Astrocyte (in vitro differentiated cells and primary cell): ENCODE data around the gene SPTBN5. TPM values are rescaled to one million over a fixed set of nuclear protein-coding genes. Genes with fewer than 3 reads are reported as not detected.

Experiments used
- DNase-seq: peaks from one replicate; pipeline ENCODE4 v3.0.0-alpha.2; 2010; ENCODE audit warnings: low read depth
- FAIRE-seq: peaks from 2 replicates; lab custom pipeline; 2011; peaks lifted over from hg19 to GRCh38; lab: Jason Lieb, UNC
- H2AFZ ChIP-seq: 2 replicates; pipeline ENCODE4 v1.6.0; 2012; ENCODE audit warnings: low read depth, low read length, inconsistent platforms
- H3K27ac ChIP-seq: 2 replicates; pipeline ENCODE4 v1.5.1; 2011; ENCODE audit warnings: low read depth, low read length, inconsistent platforms
- H3K27me3 ChIP-seq: 2 replicates; pipeline ENCODE4 v1.6.0; 2011; ENCODE audit warnings: low read length, inconsistent platforms; ENCODE audit not compliant: insufficient read depth
- H3K36me3 ChIP-seq: 2 replicates; pipeline ENCODE4 v1.5.1; 2011; ENCODE audit warnings: low read length, inconsistent platforms; ENCODE audit not compliant: insufficient read depth
- H3K4me1 ChIP-seq: 2 replicates; pipeline ENCODE4 v1.5.1; 2011; ENCODE audit warnings: low read length, inconsistent platforms; ENCODE audit not compliant: insufficient read depth
- H3K4me2 ChIP-seq: 2 replicates; pipeline ENCODE4 v1.6.0; 2012; ENCODE audit warnings: low read length, inconsistent platforms
- H3K4me3 ChIP-seq: 2 replicates; pipeline ENCODE4 v1.5.1; 2011; ENCODE audit warnings: low read depth, mild to moderate bottlenecking, low read length, inconsistent platforms; ENCODE audit not compliant: insufficient read depth
- H3K79me2 ChIP-seq: 2 replicates; pipeline ENCODE4 v1.6.0; 2012; ENCODE audit warnings: mild to moderate bottlenecking, low read length, inconsistent platforms; ENCODE audit not compliant: insufficient read depth
- H3K9ac ChIP-seq: 2 replicates; pipeline ENCODE4 v1.6.0; 2012; ENCODE audit warnings: mild to moderate bottlenecking, low read length, inconsistent platforms
- H3K9me3 ChIP-seq: 2 replicates; pipeline ENCODE4 v1.5.1; 2012; ENCODE audit warnings: low read depth, mild to moderate bottlenecking, low read length, inconsistent platforms; ENCODE audit not compliant: insufficient read depth
- H4K20me1 ChIP-seq: 2 replicates; pipeline ENCODE4 v1.6.0; 2012; ENCODE audit warnings: low read length, inconsistent platforms; ENCODE audit not compliant: insufficient read depth
- H3K27ac Mint-ChIP-seq: one replicate; pipeline ENCODE4 v1.8.0; 2021; ENCODE audit warnings: mild to moderate bottlenecking, mixed read lengths; ENCODE audit not compliant: unreplicated experiment
- H3K27me3 Mint-ChIP-seq: one replicate; pipeline ENCODE4 v1.8.0; 2021; ENCODE audit warnings: low read depth, mixed read lengths; ENCODE audit not compliant: unreplicated experiment
- H3K36me3 Mint-ChIP-seq: one replicate; pipeline ENCODE4 v1.8.0; 2021; ENCODE audit warnings: low read depth, mixed read lengths; ENCODE audit not compliant: unreplicated experiment
- H3K4me1 Mint-ChIP-seq: one replicate; pipeline ENCODE4 v1.8.0; 2021; ENCODE audit warnings: low read depth, mixed read lengths; ENCODE audit not compliant: unreplicated experiment
- H3K4me3 Mint-ChIP-seq: one replicate; pipeline ENCODE4 v1.8.0; 2021; ENCODE audit warnings: mild to moderate bottlenecking, moderate library complexity, mixed read lengths; ENCODE audit not compliant: unreplicated experiment
- H3K9me3 Mint-ChIP-seq: one replicate; pipeline ENCODE4 v1.8.0; 2021; ENCODE audit warnings: mild to moderate bottlenecking, mixed read lengths; ENCODE audit not compliant: unreplicated experiment
- CTCF ChIP-seq: IDR thresholded peaks from 2 replicates; pipeline ENCODE4 v1.5.1; 2011; ENCODE audit warnings: low read depth, mild to moderate bottlenecking, inconsistent platforms, low read length, moderate library complexity; ENCODE audit not compliant: insufficient read depth
- EZH2 ChIP-seq: IDR thresholded peaks from 2 replicates; pipeline ENCODE4 v1.6.1; 2012; ENCODE audit warnings: mild to moderate bottlenecking, low read length, inconsistent platforms; ENCODE audit not compliant: insufficient read depth
- total RNA-seq: library from RNA; stranded (reverse); gene quantifications from 2 replicates; pipeline ENCODE4 v1.2.1, GENCODE V29; 2021

The SPTBN5 gene
- total RNA-seq, 1 donor from 2014 or later: 5.3 TPM

- H3K27ac Mint-ChIP-seq: no peak overlapping the region
- Histone ChIP-seq H3K27ac (no peak overlapping the region), H3K4me2 (no peak overlapping the region), H3K36me3 (no peaks in the 10 kb centered on the region), H3K9me3 (no peaks in the 10 kb centered on the region), H3K9ac (no peak overlapping the region), H4K20me1 (peaks cover 13% of the 10 kb centered on the region), H3K4me1 (no peaks in the 10 kb centered on the region), H3K79me2 (no peaks in the 10 kb centered on the region), H3K27me3 (no peaks in the 10 kb centered on the region), H2AFZ (no peak overlapping the region), H3K4me3 (no peak overlapping the region)
- FAIRE-seq (no peak), DNase-seq (no peak)
- no peaks in the 10 kb centered on the region for H3K27me3 Mint-ChIP-seq
- peaks cover 15% of the 10 kb centered on the region for H3K36me3 Mint-ChIP-seq
- H3K4me1 Mint-ChIP-seq: peaks cover 2% of the 10 kb centered on the region
- H3K9me3 Mint-ChIP-seq: peaks cover 2% of the 10 kb centered on the region
- TF ChIP-seq EZH2 (no peak), CTCF (no peak)
- H3K4me3 Mint-ChIP-seq: no peak overlapping the region
Measured at GRCh38 chr15:41836713-41837454, 57.0 kb downstream of the SPTBN5 start.

- Histone ChIP-seq H3K79me2 (no peaks in the 10 kb centered on the region), H3K27me3 (no peaks in the 10 kb centered on the region), H2AFZ (no peak overlapping the region), H3K4me1 (no peaks in the 10 kb centered on the region), H3K4me3 (no peak overlapping the region), H3K27ac (no peak overlapping the region), H3K9ac (no peak overlapping the region), H4K20me1 (peaks cover 19% of the 10 kb centered on the region), H3K36me3 (peaks cover 2% of the 10 kb centered on the region), H3K4me2 (no peak overlapping the region), H3K9me3 (no peaks in the 10 kb centered on the region)
- Mint-ChIP-seq H3K9me3 (peaks cover 2% of the 10 kb centered on the region), H3K4me1 (peaks cover 2% of the 10 kb centered on the region), H3K27ac (no peak overlapping the region), H3K4me3 (no peak overlapping the region), H3K27me3 (no peaks in the 10 kb centered on the region), H3K36me3 (peaks cover 18% of the 10 kb centered on the region)
- TF ChIP-seq EZH2 (no peak), CTCF (no peak)
- DNase-seq: no peak
- no peak for FAIRE-seq
Measured at GRCh38 chr15:41836073-41836472, 57.8 kb downstream of the SPTBN5 start.

GRCh38 chr15:41834096-41834495, 59.8 kb downstream of the SPTBN5 start:
- FAIRE-seq (no peak), DNase-seq (no peak)
- H3K27ac ChIP-seq: no peak overlapping the region
- no peaks in the 10 kb centered on the region for H3K27me3 ChIP-seq
- H3K4me2 ChIP-seq: no peak overlapping the region
- Mint-ChIP-seq H3K27ac (peak overlapping the region; percentile 34), H3K27me3 (no peaks in the 10 kb centered on the region), H3K4me3 (no peak overlapping the region), H3K4me1 (peaks cover 2% of the 10 kb centered on the region), H3K9me3 (peaks cover 2% of the 10 kb centered on the region), H3K36me3 (peaks cover 17% of the 10 kb centered on the region)
- H3K36me3 ChIP-seq: peaks cover 2% of the 10 kb centered on the region
- no peak overlapping the region for H3K4me3 ChIP-seq
- H3K9ac ChIP-seq: no peak overlapping the region
- H3K79me2 ChIP-seq: peaks cover 6% of the 10 kb centered on the region
- H2AFZ ChIP-seq: no peak overlapping the region
- H3K4me1 ChIP-seq: no peaks in the 10 kb centered on the region
- no peak for TF ChIP-seq EZH2
- TF ChIP-seq CTCF: no peak
- no peaks in the 10 kb centered on the region for H3K9me3 ChIP-seq
- peaks cover 30% of the 10 kb centered on the region for H4K20me1 ChIP-seq
